Ovary (tissue), 3 donors: ENCODE results near the gene HSD3B2.

ENCODE experiments used
- POLR2A ChIP-seq: fragments of 450-650 bp; IDR thresholded peaks from one replicate; pipeline ENCODE4 v1.6.1; 2017; ENCODE audit warnings: antibody characterized with exemption, mild to moderate bottlenecking, moderate library complexity
- TF ChIP-seq, protein P1 (sequence below), 3 donors: fragments of 450-650 bp in 2 of 3; fragments of 200-600 bp in 1 of 3; IDR thresholded peaks; one replicate each; pipeline versions ENCODE4 v1.5.1 to v1.8.0; 2016 to 2022; ENCODE audit warnings: antibody characterized with exemption in 3 of 3, mild to moderate bottlenecking in 1 of 3
- donor health status: DM: no; HTN: no; CAD: no.

DNA sequence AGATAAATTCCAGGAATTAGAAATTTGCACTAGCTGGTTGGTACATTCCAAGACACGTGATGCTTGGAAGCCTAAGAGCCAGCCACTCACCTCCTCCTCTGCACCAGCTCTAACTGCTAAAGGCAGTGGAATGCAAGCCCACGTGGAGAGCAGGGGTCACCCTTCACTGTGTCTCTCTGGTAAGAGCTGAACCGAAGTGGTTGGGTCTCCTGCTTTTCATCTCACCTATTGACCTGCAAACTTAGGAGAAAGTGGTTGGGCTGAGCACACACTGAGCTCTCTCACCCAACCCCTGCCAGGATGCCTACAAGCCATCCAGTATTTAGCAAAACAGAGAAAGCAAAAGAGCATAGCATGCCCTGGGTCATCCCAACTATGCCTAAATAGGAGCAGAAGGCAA lies 27.1 kb upstream of the HSD3B2 start:
- no peak for TF ChIP-seq POLR2A
- TF ChIP-seq, protein P1, sequence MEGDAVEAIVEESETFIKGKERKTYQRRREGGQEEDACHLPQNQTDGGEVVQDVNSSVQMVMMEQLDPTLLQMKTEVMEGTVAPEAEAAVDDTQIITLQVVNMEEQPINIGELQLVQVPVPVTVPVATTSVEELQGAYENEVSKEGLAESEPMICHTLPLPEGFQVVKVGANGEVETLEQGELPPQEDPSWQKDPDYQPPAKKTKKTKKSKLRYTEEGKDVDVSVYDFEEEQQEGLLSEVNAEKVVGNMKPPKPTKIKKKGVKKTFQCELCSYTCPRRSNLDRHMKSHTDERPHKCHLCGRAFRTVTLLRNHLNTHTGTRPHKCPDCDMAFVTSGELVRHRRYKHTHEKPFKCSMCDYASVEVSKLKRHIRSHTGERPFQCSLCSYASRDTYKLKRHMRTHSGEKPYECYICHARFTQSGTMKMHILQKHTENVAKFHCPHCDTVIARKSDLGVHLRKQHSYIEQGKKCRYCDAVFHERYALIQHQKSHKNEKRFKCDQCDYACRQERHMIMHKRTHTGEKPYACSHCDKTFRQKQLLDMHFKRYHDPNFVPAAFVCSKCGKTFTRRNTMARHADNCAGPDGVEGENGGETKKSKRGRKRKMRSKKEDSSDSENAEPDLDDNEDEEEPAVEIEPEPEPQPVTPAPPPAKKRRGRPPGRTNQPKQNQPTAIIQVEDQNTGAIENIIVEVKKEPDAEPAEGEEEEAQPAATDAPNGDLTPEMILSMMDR (IDR thresholded peaks at IDR 0.05) = no peak
